Transverse colon (tissue), 4 donors: ENCODE measurements around the gene PIAS1.

Experiments used
- CTCF ChIP-seq, 5 experiments: fragments of 200-600 bp in 3 of 5; fragments of 450-650 bp in 2 of 5; sonication (generic) in 3 of 5; IDR thresholded peaks; 1 replicate in 2 of 5; 2 replicates in 3 of 5; pipeline ENCODE4 v1.5.1; 2016 to 2017; ENCODE audit warnings: antibody characterized with exemption in 5 of 5, inconsistent platforms in 3 of 5, mild to moderate bottlenecking in 2 of 5, moderate library complexity in 1 of 5
- EP300 ChIP-seq: sonication (generic); formaldehyde crosslinking; IDR thresholded peaks from one replicate; pipeline ENCODE4 v1.6.1; 2017; ENCODE audit warnings: antibody characterized with exemption, low read depth
- POLR2A ChIP-seq: fragments of 450-650 bp; IDR thresholded peaks from one replicate; pipeline ENCODE4 v1.6.1; 2016; ENCODE audit warnings: antibody characterized with exemption, mild to moderate bottlenecking, moderate library complexity
- POLR2AphosphoS5 ChIP-seq, 3 donors: sonication (generic); formaldehyde crosslinking; IDR thresholded peaks; one replicate each; pipeline ENCODE4 v1.6.1; 2016; ENCODE audit warnings: antibody characterized with exemption in 3 of 3

- TF ChIP-seq CTCF (IDR thresholded peaks at IDR 0.05) (no peak), POLR2A (no peak), EP300 (no peak), POLR2AphosphoS5 (IDR thresholded peaks at IDR 0.05) (no peak)
These were observed 83.0 kb downstream of the PIAS1 start for GRCh38 chr15:68137096-68137495.
